SIG-M5 treated with dmso at 0.1 percent for 504 hours (cell line): ENCODE data around the gene AQP12A.

Source experiments
- DNase-seq: peaks from one replicate; lab custom pipeline; 2025; ENCODE audit not compliant: unreplicated experiment; lab: John Stamatoyannopoulos, UW

The AQP12A gene

GRCh38 chr2:240736281-240737250 is 44.9 kb downstream of the AQP12A start:
- no peak for DNase-seq

- no peak for DNase-seq
These were observed 45.8 kb downstream of the AQP12A start for GRCh38 chr2:240737512-240737911.

DNA sequence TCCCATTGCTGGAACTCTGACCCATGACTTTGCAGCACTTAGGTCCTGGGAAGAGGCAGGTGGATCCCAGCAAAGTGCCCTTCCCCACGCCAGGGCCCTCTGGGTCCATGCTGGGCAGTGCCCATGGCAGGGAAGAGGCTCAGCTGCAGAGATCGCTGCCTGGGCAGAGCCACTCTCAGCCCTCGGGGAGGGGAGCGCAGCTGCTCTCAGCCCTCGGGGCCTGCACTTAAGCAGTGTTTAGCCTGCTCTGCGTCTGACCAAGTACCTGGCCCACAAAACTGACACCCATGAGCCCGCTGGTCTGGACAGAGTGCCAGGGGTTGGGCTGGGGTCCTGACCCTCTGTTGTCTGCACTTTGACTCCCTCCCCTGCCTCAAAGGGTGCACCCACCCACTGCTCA is 46.3 kb downstream of the AQP12A start:
- no peak for DNase-seq

- no peak for DNase-seq
These were observed 48.1 kb downstream of the AQP12A start for GRCh38 chr2:240739797-240740196.

- DNase-seq: no peak
These were observed 49.4 kb downstream of the AQP12A start for GRCh38 chr2:240741091-240741490.

GRCh38 chr2:240742602-240743095 is 51.0 kb downstream of the AQP12A start:
- DNase-seq: no peak

- DNase-seq: no peak
These were observed 53.8 kb downstream of the AQP12A start for GRCh38 chr2:240745456-240745855.

DNA sequence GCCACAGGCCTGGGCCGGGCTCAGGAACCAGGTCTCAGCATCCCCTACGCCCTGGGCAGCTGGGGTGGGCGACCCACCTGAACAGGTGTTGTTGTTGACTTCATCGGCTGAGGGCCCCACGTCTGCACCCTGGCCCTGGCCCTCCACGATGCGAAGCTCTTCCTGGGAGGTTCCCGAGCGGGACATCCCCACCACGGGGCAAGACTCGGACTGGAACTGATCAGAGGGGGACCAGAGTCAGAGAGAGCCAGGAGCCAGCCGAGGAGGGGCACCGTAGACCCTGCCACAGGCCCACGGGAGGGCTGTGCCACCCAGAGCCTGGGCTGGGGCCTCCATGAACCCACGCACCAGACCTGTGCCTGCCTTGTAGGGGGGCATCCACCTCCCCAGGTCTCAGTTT is 54.3 kb downstream of the AQP12A start:
- no peak for DNase-seq

DNA sequence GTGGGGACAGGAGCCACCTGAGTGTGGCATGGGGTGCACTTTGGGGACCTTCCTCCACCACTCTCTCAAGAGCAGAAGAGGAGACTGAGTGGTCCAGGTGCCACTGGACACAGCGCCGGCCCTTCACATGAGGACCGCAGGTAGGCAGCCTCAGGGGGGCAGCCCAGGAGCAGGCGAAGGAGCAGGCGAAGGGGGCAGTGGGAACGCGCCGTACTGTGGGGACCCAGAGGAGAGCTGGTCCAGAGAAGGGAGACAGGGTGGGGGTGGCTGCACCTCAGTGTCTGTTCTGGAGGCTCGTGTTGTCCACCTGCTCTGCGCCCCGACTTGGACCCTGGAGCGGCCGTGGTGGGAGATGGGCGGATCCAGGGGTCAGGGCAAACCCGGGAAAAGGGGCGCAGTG is 55.0 kb downstream of the AQP12A start:
- DNase-seq: no peak

DNA sequence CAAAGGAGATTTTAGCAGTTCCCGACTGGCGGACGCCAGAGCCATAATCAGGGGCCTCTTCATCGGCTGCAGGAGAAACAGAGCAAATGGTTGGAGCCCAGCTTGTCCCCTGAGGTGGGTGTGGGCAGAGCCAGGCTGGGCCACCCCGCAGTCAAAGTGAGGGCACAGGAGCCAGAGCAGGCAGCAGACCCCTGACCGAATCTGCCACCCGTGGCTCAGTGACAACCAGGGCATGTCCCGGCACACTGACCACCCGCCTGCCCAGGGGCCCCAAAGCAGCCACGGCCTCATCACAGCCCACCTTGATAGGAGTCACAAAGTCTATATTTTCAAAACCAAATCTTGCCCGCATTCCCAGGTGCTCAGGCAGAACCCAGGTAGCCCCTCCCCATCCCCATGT is 55.6 kb downstream of the AQP12A start:
- DNase-seq: no peak
